Activated CD4-positive, alpha-beta T cell treated with anti-CD3 and anti-CD28 coated beads for 24 hours (primary cell): ENCODE results near the gene HSFX4.
A peak's percentile ranks its signal among the peaks of the same experiment; 100 is the strongest.
"Not testable (repeated sequence)": the region's sequence is repeated elsewhere in the genome, so short reads cannot be mapped to it uniquely, and the experiment has no call there.

Experiments
- DNase-seq, 2 donors: peaks; one replicate each; pipeline ENCODE4 v3.0.0-alpha.2; 2020; ENCODE audit warnings: low read depth in 2 of 2

The HSFX4 gene

GRCh38 chrX:149937871-149938426 lies 8.6 kb downstream of the HSFX4 start:
- no peak for DNase-seq

DNA sequence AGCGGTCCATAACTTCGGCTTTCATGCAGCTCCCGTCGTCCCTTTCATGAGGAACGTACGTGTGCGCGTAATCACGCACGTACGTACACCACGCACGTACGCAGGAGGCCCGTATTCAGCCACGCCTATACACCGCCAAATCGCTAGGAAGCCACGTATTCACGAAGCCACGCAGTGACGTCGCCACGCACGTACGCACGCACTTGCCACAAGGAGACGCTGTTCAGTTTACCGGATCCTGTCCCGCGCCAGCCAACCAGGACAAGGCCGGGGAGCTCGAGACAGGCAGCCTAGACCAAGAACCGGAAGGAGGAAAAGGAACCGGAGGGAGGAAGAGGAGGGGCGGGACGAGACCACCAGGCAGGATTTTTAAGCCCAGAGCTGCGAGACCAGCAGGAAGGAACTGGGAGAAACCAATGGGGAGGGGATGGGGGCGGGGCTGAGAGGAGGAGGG lies 9.1 kb downstream of the HSFX4 start, which contains the start of gene EOLA2:
EOLA2 (minus strand) TSS at position 65 of the 454 bp plus-strand sequence. CDS start 4,617 bp downstream, outside the sequence.
- DNase-seq, result peak; percentile 77 to 81

DNA sequence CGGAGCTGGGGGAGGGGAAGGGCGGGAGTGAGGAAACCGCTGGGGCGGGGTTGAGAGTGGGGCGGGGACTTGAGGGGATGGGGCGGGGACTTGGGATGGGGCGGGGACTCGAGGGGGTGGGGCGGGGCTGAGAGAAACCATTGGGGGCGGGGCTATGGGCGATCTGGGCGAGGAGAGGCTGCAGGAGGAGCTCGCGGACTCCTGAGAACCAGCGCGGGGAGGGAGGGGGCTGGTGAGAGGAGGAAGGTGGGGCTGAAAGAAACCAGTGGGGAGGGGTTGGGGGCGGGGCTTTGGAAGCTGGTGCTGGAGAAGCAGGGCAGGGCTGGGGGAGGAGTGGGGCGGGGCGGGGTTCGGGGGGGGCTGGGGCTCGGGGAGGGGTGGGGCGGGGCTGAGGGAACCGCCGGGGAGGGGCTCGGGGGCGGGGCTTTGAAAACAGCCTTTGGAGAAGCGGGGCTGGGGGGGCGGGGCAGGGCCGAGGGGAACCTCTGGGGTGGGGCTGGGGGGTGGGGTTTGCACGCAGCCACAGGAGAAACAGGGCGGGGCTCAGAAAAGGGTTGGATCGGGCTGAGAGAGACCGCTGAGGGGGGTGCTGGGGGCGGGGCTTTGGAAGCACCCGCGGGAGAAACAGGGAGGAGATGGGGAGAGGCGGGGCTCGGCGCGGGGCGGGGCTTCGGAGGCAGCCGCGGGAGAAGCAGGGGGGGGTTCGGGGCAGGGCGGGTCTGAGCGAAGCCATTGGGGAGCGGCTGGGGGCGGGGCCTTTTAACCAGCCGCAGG lies 9.7 kb downstream of the HSFX4 start:
- peak; percentile 73 to 79 for DNase-seq

- no peak for DNase-seq
Observed at GRCh38 chrX:149939655-149939904, 10.2 kb downstream of the HSFX4 start.

DNA sequence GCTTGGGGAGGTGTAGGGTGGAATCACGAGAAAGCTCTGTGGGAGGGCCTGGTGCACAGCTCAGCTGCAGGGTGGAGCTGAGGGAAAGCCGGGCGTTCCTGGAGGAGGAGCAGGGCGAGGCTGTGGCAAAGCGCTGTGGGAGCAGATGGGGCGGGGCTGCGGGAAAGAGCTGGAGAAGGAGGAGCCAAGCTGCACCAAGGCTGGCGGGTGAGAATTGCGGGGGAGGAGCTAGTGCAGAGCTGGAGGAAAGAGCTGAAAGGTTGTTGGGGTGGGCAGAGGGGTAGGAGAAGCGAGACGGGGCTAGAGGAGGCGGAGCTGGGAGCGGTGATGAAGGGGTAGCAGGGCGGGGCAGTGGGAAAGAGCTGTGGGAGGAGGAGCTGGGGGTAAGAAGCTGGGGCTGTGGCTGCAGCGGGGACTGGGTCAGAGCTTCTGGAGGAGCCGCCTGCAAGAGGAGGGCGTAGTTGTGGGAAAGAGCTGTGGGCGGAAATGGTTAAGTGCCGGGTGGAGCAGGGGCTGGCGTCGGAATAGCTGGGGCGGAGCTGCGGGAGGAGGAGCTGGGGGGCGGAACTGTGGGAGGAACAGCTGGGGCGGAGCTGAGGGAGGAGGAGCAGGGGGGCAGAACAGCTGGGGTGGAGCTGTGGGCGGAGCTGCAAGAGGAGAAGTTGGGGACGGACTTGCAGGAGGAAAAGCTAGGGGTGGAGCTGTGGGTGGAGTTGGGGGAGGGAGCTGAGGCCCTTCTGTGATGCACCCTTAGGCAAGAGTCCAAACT lies 10.7 kb downstream of the HSFX4 start:
- peak; percentile 84 to 85 for DNase-seq

DNA sequence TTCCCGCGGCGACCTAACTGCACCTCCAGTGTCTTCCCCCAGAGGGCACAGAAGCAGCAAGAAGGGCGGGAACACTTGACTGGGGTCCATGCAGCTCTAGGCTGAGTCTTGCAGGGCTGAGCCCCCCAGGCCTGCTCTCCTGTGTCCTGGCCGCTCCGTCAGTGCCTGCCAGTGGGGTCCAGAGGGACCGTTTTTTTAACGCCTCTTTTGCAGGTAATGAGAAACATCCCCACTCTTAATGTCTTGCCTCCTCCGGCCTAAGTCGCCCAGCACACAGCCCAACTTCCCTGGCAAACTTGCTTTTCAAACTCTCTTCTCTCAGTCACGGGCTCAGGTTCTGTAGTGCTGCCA lies 11.3 kb downstream of the HSFX4 start:
- not testable (repeated sequence) for DNase-seq

GRCh38 chrX:149945087-149945670 lies 15.8 kb downstream of the HSFX4 start:
- not testable (repeated sequence) for DNase-seq

DNA sequence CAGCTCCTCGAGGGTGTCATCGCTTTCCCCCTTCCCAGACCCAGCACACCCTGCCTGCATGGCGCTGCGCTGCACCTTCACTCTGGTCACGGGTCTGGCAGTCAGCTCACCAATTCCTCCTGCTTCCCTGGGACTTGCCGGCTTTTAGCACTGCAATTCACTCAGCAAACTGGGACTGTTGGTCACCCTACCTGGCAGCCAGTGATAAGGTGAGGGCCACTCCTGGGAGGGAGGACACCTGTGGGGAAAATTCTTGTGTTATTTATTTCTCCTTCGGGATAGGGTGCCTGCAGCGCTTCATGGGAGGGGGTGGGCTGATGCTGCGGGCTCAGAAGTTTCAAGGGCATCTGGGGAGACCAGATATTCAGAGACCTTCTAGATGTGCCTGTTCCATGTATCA lies 16.4 kb downstream of the HSFX4 start:
- DNase-seq, result not testable (repeated sequence)

DNA sequence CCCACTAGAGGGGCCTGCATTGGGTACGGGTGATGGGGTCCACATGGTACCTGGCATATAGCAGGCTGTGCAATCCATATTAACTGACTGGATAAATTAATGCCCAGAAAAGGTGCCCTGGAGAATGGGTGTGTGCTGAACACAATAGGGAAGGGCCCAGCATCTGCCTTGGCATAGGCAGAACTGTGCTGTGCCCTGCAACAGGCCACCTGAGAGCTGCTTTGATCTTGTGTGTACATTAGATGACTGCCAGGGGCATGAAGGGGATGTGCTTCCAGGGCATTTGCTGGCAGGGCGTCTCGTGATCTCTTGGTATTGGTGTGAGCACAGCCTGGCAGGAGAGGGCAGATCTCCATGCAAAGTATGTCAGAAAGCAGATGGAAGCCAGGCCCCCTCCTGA lies 17.6 kb downstream of the HSFX4 start:
- DNase-seq, result not testable (repeated sequence)

- no peak for DNase-seq
Observed at GRCh38 chrX:149948016-149948415, 18.6 kb downstream of the HSFX4 start.

GRCh38 chrX:149949743-149950436 lies 20.5 kb downstream of the HSFX4 start:
- DNase-seq, result no peak

- no peak for DNase-seq
Observed at GRCh38 chrX:149950681-149951080, 21.3 kb downstream of the HSFX4 start.

DNA sequence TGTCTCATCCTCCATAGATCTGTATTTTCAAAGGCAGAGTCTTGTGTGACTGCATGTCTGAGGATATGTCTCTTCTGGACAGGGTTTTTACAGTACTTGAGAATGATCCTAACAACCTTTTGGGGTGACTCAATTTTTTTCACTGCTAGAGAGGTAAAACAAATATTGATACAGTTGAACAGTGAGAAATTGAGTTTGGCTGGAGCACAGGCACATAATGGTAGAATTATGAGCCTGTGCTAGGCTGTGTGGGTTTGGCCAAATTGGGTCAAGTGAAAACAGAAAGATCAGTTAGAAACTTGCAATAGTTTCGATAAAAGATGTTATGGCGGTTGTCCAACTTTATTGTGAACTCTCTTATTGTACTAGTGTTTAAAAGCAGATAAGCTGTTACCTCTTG lies 32.2 kb downstream of the HSFX4 start:
- no peak for DNase-seq

DNA sequence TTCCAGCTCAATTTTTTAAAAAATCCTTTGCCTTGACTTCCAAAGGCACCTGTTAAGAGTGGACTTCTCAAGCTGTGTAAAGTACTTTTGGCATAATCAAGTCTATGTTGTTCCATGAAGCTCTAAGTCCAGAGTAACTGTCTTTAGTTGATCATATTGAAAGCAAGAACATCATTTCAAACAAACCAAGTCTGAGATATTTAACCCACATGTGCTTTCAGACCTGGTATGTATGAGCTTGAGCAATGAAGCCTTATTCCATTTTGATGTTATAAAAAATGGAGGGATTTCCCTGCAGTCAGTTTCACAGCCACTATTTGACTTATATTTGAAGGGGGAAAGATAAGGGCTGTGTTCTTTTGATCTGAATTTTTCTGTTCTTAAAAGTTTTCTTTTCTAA lies 32.6 kb downstream of the HSFX4 start:
- no peak for DNase-seq

DNA sequence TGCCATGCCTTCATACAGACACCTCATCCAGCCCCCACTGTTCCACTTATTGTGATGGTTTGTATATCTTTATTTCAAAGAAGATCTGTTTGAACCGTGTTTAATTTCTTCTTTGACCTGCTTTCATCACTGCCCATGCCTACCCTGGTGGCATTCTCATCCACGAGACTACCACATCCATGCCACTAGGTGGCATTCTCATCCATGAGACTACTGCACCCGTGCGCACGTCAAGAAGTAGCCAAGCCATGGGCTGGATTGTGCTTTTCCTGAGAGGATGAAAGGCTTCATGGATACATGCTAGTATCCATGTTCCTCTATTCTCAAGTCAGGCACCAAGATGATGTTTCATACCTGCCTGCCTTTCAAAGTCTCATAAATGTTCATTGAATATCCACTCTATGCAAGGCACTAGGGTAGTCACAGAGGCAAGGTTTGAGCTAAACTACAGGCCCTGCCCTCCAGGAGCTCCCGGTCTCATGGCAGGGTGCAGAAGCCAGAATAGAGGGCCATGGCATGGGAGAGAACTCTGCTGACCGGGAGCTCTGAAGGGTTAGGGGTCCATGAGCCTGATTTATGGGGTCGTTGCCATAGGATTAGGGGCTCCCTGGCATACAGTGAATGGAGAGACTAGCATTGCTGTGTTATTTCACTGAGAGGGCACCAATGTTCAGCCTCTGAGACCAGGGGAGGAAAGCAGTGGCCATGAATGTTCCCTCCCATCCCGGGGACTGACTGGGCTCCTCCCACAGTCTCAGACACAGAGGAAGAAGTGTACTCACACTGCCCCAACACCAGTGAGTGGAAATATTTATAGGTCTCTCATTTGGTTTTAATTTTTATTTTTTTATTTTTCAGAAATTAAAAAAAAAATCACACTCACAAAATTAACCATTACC lies 33.7 kb downstream of the HSFX4 start:
- peak in 1 of 2 donors; percentile 6 for DNase-seq

DNA sequence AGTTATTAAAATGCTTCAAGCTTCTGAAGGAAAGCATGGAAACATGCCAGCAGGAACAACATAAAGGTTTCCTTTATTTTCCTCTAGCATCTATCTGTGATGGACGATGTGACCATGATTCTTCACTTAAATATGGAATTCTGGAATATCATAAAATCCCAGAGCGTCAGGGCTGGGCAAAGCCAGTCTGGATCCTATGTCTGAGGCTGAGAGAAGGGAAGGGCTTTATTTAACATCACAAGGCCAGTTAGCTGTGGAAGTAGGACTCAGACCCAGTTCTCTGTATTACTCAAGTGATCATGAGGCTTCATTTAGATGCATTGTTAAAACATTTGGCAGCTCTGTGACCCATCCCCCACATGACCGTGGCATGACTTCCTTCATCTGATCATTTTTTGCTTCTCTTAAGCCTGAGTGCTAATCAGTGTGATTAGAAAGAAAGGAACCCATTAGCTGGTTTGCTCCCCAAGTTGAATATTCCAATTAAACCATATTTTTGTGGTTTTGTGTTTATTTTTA lies 49.8 kb downstream of the HSFX4 start:
- no peak for DNase-seq
